Measurements from ENCODE around the gene RBP4. TPM values are rescaled to one million over a fixed set of nuclear protein-coding genes. Genes with fewer than 3 reads are reported as not detected.

RBP4 gene
- polyA plus RNA-seq, 2 of the 4 experiments (the other 2 are of a cell fraction): 6.0 to 8.2 TPM

- H3K4me1 ChIP-seq: 0 out of 3 replicates have a peak, but pooled peaks cover 4% of the 10 kb centered on the region
- CTCF ChIA-PET: interaction anchor here (0.5 kb wide), 1 partner anchor 38 kb away, joined by 4 read pairs; no protein-coding TSS in a partner anchor
- H3K4me2 ChIP-seq: no peak overlapping the region
- no peaks in the 10 kb centered on the region for H3K9me3 ChIP-seq
- TF ChIP-seq E2F6 (IDR thresholded peaks at IDR 0.05; ENCODE audit: borderline replicate concordance, low read depth) (no peak), TFCP2L1 (CRISPR knock-in tag; IDR thresholded peaks at IDR 0.05) (no peak), USF2 (IDR thresholded peaks at IDR 0.05) (no peak), EP300 (IDR thresholded peaks at IDR 0.05) (no peak), PHF8 (IDR thresholded peaks at IDR 0.05; ENCODE audit: borderline replicate concordance, low read depth) (no peak), PBX3 (IDR thresholded peaks at IDR 0.05) (no peak), EHMT2 (IDR thresholded peaks at IDR 0.05; ENCODE audit: low read depth) (no peak)
- H3K27ac ChIP-seq: no peak overlapping the region
- ATAC-seq (no peak), FAIRE-seq (no peak), DNase-seq (ENCODE audit: low read depth in 1 of 2, low spot score in 1 of 2) (no peak)
- H3K4me3 ChIP-seq: no peak overlapping the region
- 86% methylated on average over 18 of the region's 18 CpGs for WGBS (ENCODE audit: missing lambda C conversion rate)
- POLR2A ChIA-PET: no interaction called here
These were observed 7.3 kb downstream of the RBP4 start for GRCh38 chr10:93593749-93594148.

- no peak for TF ChIP-seq KDM1A (IDR thresholded peaks at IDR 0.05; ENCODE audit: low read depth)
- POLR2A ChIA-PET: no interaction called here
These were observed 7.8 kb downstream of the RBP4 start for GRCh38 chr10:93593254-93593653.

DNA sequence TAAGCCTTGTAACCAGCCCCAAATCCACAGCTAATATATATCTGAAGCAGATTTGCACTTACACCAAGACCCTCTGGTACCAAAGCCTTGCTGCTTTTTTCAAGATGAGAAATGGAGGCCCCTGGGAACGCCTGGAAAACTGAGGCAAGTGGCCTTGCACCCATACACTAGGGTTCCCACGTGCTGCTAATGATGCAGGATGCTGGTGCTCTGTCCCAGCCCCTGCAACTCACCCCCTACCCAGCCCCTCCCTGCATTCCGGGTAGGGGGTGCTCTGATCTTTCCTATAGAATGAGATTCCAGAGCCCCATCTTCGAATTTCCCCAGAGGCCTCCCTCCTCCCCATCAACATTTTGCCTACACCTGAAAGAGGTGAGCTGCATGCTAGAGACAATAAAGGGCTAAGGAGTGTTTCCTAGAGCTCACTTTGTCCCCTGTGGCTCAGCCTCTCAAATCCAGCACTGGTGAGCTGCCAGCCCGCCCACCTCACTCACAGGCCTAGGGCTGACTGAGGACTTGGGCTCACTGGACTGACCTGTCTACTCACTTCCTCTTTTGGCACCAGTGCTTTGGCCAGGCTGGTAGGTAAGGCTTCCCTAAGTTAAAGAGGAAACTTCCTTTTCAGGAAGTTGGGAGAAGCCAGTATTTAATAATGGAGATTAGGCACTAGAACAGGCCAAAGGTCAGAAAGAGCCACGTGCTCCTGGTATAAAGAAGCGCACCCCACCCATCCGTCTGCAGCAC, 9.8 kb downstream of the RBP4 start:
- WGBS (ENCODE audit: missing lambda C conversion rate): 63% methylated on average over 6 of the region's 8 CpGs
- CTCF ChIA-PET: interaction anchor here (1.9 kb wide), 1 partner anchor 36 kb away, joined by 6 read pairs; no protein-coding TSS in a partner anchor
- FAIRE-seq: no peak
- Histone ChIP-seq H3K4me2 (no peak overlapping the region), H3K4me3 (no peak overlapping the region), H3K27ac (no peak overlapping the region), H3K4me1 (0 out of 3 replicates have a peak, but pooled peaks cover 4% of the 10 kb centered on the region), H3K9me3 (no peaks in the 10 kb centered on the region)
- DNase-seq (ENCODE audit: low read depth in 1 of 2, low spot score in 1 of 2): no peak
- ATAC-seq: no peak
- POLR2A ChIA-PET: no interaction called here
- TF ChIP-seq PHF8 (IDR thresholded peaks at IDR 0.05; ENCODE audit: borderline replicate concordance, low read depth): no peak
- TF ChIP-seq CTCF (IDR thresholded peaks at IDR 0.05): no peak
- TF ChIP-seq BHLHE40 (IDR thresholded peaks at IDR 0.05; ENCODE audit: low read depth, low read length): no peak
- TF ChIP-seq JUN (IDR thresholded peaks at IDR 0.05): no peak
- no peak for TF ChIP-seq USF2 (IDR thresholded peaks at IDR 0.05)
- TF ChIP-seq GATA3 (IDR thresholded peaks at IDR 0.05; ENCODE audit: borderline replicate concordance): no peak
- TF ChIP-seq KDM5A (IDR thresholded peaks at IDR 0.05): no peak
- TF ChIP-seq POLR2AphosphoS2 (conservative IDR thresholded peaks at IDR 0.05; ENCODE audit: low read length): no peak
- no peak for TF ChIP-seq RAD21 (conservative IDR thresholded peaks at IDR 0.05 in 1 of 2, IDR thresholded peaks at IDR 0.05 in 1 of 2)
- no peak for TF ChIP-seq RCOR1 (IDR thresholded peaks at IDR 0.05; ENCODE audit: low read depth, low read length)
- TF ChIP-seq RARB (CRISPR knock-in tag; IDR thresholded peaks at IDR 0.05): no peak
- no peak for TF ChIP-seq POLR2A (IDR thresholded peaks at IDR 0.05; ENCODE audit: low read length)
- TF ChIP-seq NR3C1 (IDR thresholded peaks at IDR 0.05): no peak
- TF ChIP-seq, protein P1, sequence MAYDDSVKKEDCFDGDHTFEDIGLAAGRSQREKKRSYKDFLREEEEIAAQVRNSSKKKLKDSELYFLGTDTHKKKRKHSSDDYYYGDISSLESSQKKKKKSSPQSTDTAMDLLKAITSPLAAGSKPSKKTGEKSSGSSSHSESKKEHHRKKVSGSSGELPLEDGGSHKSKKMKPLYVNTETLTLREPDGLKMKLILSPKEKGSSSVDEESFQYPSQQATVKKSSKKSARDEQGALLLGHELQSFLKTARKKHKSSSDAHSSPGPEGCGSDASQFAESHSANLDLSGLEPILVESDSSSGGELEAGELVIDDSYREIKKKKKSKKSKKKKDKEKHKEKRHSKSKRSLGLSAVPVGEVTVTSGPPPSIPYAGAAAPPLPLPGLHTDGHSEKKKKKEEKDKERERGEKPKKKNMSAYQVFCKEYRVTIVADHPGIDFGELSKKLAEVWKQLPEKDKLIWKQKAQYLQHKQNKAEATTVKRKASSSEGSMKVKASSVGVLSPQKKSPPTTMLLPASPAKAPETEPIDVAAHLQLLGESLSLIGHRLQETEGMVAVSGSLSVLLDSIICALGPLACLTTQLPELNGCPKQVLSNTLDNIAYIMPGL (CRISPR knock-in tag; IDR thresholded peaks at IDR 0.05; ENCODE audit: borderline replicate concordance): no peak
- TF ChIP-seq NFE2L2 (conservative IDR thresholded peaks at IDR 0.05; ENCODE audit: low read length): no peak
- TF ChIP-seq, protein P2, sequence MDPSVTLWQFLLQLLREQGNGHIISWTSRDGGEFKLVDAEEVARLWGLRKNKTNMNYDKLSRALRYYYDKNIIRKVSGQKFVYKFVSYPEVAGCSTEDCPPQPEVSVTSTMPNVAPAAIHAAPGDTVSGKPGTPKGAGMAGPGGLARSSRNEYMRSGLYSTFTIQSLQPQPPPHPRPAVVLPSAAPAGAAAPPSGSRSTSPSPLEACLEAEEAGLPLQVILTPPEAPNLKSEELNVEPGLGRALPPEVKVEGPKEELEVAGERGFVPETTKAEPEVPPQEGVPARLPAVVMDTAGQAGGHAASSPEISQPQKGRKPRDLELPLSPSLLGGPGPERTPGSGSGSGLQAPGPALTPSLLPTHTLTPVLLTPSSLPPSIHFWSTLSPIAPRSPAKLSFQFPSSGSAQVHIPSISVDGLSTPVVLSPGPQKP (IDR thresholded peaks at IDR 0.05; ENCODE audit: low read depth, low read length): no peak
- TF ChIP-seq NPAS2 (CRISPR knock-in tag; IDR thresholded peaks at IDR 0.05; ENCODE audit: borderline replicate concordance): no peak
- TF ChIP-seq HES2 (IDR thresholded peaks at IDR 0.05): no peak

More at GRCh38 chr10:93593254-93593653, 7.8 kb downstream of the RBP4 start:
- FAIRE-seq: no peak
- ATAC-seq: no peak
- no peak for DNase-seq (ENCODE audit: low read depth in 1 of 2, low spot score in 1 of 2)
- no peak overlapping the region for H3K27ac ChIP-seq
- no peaks in the 10 kb centered on the region for H3K9me3 ChIP-seq
- no peak overlapping the region for H3K4me3 ChIP-seq
- H3K4me1 ChIP-seq: 0 out of 3 replicates have a peak, but pooled peaks cover 4% of the 10 kb centered on the region
- no peak overlapping the region for H3K4me2 ChIP-seq
- WGBS (ENCODE audit: missing lambda C conversion rate): 82% methylated on average over 4 of the region's 4 CpGs
- CTCF ChIA-PET: interaction anchor here (0.5 to 1.6 kb wide), 4 partner anchors 14 to 216 kb away, joined by 3 to 4 read pairs (median 4); no protein-coding TSS in a partner anchor

Measured in A549 (cell line).